Measurements from ENCODE around the gene AAMDC. TPM values are rescaled to one million over a fixed set of nuclear protein-coding genes. Genes with fewer than 3 reads are reported as not detected.
A peak's percentile ranks its signal among the peaks of the same experiment; 100 is the strongest.

The AAMDC gene
- 20.7 and 22.3 TPM in 2 replicates for total RNA-seq (2021)
- long read RNA-seq, transcript AAMDC-206 (5 exons, 579 nt) = major isoform, 5 of 12 reads
- long read RNA-seq, partial matches to known transcripts = 0 of 12 reads
- long read RNA-seq, other reads (novel, unspliced or antisense) = 4 of 12 reads

GRCh38 chr11:77820565-77821348 lies at the start of gene AAMDC, which contains the start of gene RSF1:
TSS of gene AAMDC (plus strand) at chr11:77821144. CDS start at chr11:77842497, 21,353 bp downstream.
TSS of gene RSF1 (minus strand) at chr11:77820722. CDS start at chr11:77820714, 8 bp downstream.
- peak within 1 kb of the TSS; percentile 94 to 99 (median 99) for H3K27ac Mint-ChIP-seq
- peak within 1 kb of the TSS; percentile 25 for H2BK5ac ChIP-seq (ENCODE audit: insufficient read length, low read length)
- H3K4ac ChIP-seq (ENCODE audit: low read depth, low read length) = peak within 1 kb of the TSS; percentile 65; the same call in 1 of the 2 replicates
- H3T11ph ChIP-seq (ENCODE audit: low read length) = no peak within 1 kb of the TSS
- peak; percentile 98 for DNase-seq
- H4K20me1 ChIP-seq (ENCODE audit: control insufficient read depth, insufficient read depth, insufficient read length) = no peaks in the 10 kb centered on the region
- H3K27me3 Mint-ChIP-seq (ENCODE audit: low read depth) = no peaks in the 10 kb centered on the region; the same call in 1 of the 2 replicates
- no peak within 1 kb of the TSS for H2BK12ac ChIP-seq (ENCODE audit: insufficient read length, low read depth, low read length)
- no peaks in the 10 kb centered on the region for H3K27me3 ChIP-seq (ENCODE audit: insufficient read depth, low read length)
- peak within 1 kb of the TSS; percentile 96 for H3K18ac ChIP-seq (ENCODE audit: insufficient read length, low read depth, low read length)
- no peak within 1 kb of the TSS for H2AFZ ChIP-seq (ENCODE audit: low read length)
- H4K8ac ChIP-seq (replicated peaks; ENCODE audit: insufficient read length, low read depth, low read length) = no peak within 1 kb of the TSS
- H3K9me3 ChIP-seq (ENCODE audit: control insufficient read depth, low read depth, low read length) = no peaks in the 10 kb centered on the region
- no peak within 1 kb of the TSS for H2BK20ac ChIP-seq (ENCODE audit: low read depth, low read length, poor library complexity, severe bottlenecking)
- peak within 1 kb of the TSS; percentile 94 for H4K91ac ChIP-seq (ENCODE audit: insufficient read length, low read depth, low read length)
- H3K14ac ChIP-seq (ENCODE audit: insufficient read depth, low read length) = peak within 1 kb of the TSS; percentile 98
- no peak within 1 kb of the TSS for H2BK15ac ChIP-seq (ENCODE audit: low read depth, low read length)
- H4K5ac ChIP-seq (ENCODE audit: insufficient read length, low read depth, low read length) = no peak within 1 kb of the TSS
- H2BK120ac ChIP-seq (ENCODE audit: low read depth, low read length, poor library complexity, severe bottlenecking) = peak within 1 kb of the TSS; percentile 40
- peak within 1 kb of the TSS; percentile 55 for H3K27ac ChIP-seq (ENCODE audit: insufficient read length, low read depth, low read length)
- H3K79me2 ChIP-seq (ENCODE audit: insufficient read depth, low read length) = peaks cover 23% of the 10 kb centered on the region
- peaks cover 8 to 18% of the 10 kb centered on the region in 2 experiments for H3K4me1 Mint-ChIP-seq
- H3K4me2 ChIP-seq (ENCODE audit: insufficient read depth, insufficient read length, low read length) = peak within 1 kb of the TSS; percentile 80
- peaks cover 0 to 4% of the 10 kb centered on the region in 2 experiments; a peak in 2 of 5 replicates for H3K9me3 Mint-ChIP-seq
- H3K79me1 ChIP-seq (ENCODE audit: insufficient read depth, low read depth, low read length, poor library complexity, severe bottlenecking) = no peaks in the 10 kb centered on the region
- no CpG with 5 or more reads among the region's 64 CpGs for WGBS (ENCODE audit: extremely low coverage, insufficient read length, low lambda C conversion rate)
- no peak within 1 kb of the TSS for H3K56ac ChIP-seq (ENCODE audit: insufficient read length, low read depth, low read length)
- H2AK5ac ChIP-seq (ENCODE audit: insufficient read length, low read length) = no peak within 1 kb of the TSS
- H3K23ac ChIP-seq (ENCODE audit: insufficient read length, low read depth, low read length) = no peak within 1 kb of the TSS
- peak within 1 kb of the TSS; percentile 94 for H3K9ac ChIP-seq (ENCODE audit: extremely low read depth, insufficient read length, low read length)
- H3K4me1 ChIP-seq (ENCODE audit: insufficient read depth, low read length) = no peaks in the 10 kb centered on the region
- H3K23me2 ChIP-seq (ENCODE audit: insufficient read length, low read depth, low read length, poor library complexity, severe bottlenecking) = peaks cover 5% of the 10 kb centered on the region
- H3K36me3 Mint-ChIP-seq (ENCODE audit: insufficient read depth in 1 of 3, low read depth in 3 of 3) = peaks cover 4 to 10% (median 5%) of the 10 kb centered on the region in 3 experiments; a peak in 6 of 7 replicates
- TF ChIP-seq CTCF (conservative IDR thresholded peaks at IDR 0.05) = peak; percentile 77
- H3K4me3 Mint-ChIP-seq = peak within 1 kb of the TSS; percentile 93 to 99

Data from H9 (cell line).